Central memory CD8-positive, alpha-beta T cell (primary cell): ENCODE measurements around the gene ST6GALNAC1.

Source experiments
- ATAC-seq: fragments of 150-1000 bp; cut with Tn5 transposase; replicated peaks from 2 replicates; pipeline ENCODE4 v1.10.0; 2022; ENCODE audit warnings: mild to moderate bottlenecking, moderate FRiP score, moderate number of reproducible peaks; ENCODE audit not compliant: poor library complexity, severe bottlenecking; ENCODE audit errors: extremely low read depth
- DNase-seq, 2 donors: peaks; one replicate each; pipeline ENCODE4 v3.0.0; 2021; ENCODE audit warnings: low spot score in 2 of 2
- H3K27ac Mint-ChIP-seq: one replicate; pipeline ENCODE4 v1.8.0; 2022; ENCODE audit warnings: low read depth, mild to moderate bottlenecking, moderate library complexity, mixed read lengths
- H3K27me3 Mint-ChIP-seq: one replicate; pipeline ENCODE4 v1.8.0; 2022; ENCODE audit warnings: mixed read lengths
- H3K36me3 Mint-ChIP-seq: one replicate; pipeline ENCODE4 v1.8.0; 2022; ENCODE audit warnings: mild to moderate bottlenecking, moderate library complexity, mixed read lengths; ENCODE audit not compliant: insufficient read depth
- H3K4me1 Mint-ChIP-seq: one replicate; pipeline ENCODE4 v1.8.0; 2022; ENCODE audit warnings: mixed read lengths
- H3K4me3 Mint-ChIP-seq: one replicate; pipeline ENCODE4 v1.8.0; 2022; ENCODE audit warnings: mild to moderate bottlenecking, moderate library complexity, mixed read lengths
- H3K9me3 Mint-ChIP-seq: one replicate; pipeline ENCODE4 v1.8.0; 2022; ENCODE audit warnings: mixed read lengths

ST6GALNAC1 gene

GRCh38 chr17:76586741-76587487 is 56.6 kb downstream of the ST6GALNAC1 start:
- no peak overlapping the region for H3K27ac Mint-ChIP-seq
- H3K27me3 Mint-ChIP-seq, result peaks cover 39% of the 10 kb centered on the region
- H3K4me1 Mint-ChIP-seq, result peaks cover 10% of the 10 kb centered on the region
- peak overlapping the region; percentile 74 for H3K4me3 Mint-ChIP-seq
- no peaks in the 10 kb centered on the region for H3K36me3 Mint-ChIP-seq
- no peaks in the 10 kb centered on the region for H3K9me3 Mint-ChIP-seq
- DNase-seq (no peak), ATAC-seq (no peak)

GRCh38 chr17:76585649-76586593 is 57.6 kb downstream of the ST6GALNAC1 start, which contains the start of gene ST6GALNAC2:
ST6GALNAC2 (minus strand) TSS chr17:76585860; CDS start chr17:76585808, 52 bp downstream.
- no peak within 1 kb of the TSS for H3K27ac Mint-ChIP-seq
- peaks cover 39% of the 10 kb centered on the region for H3K27me3 Mint-ChIP-seq
- peak; percentile 33 to 39 for DNase-seq
- H3K4me1 Mint-ChIP-seq, result peaks cover 10% of the 10 kb centered on the region
- H3K4me3 Mint-ChIP-seq, result peak within 1 kb of the TSS; percentile 74
- peak; percentile 82 for ATAC-seq
- no peaks in the 10 kb centered on the region for H3K36me3 Mint-ChIP-seq
- H3K9me3 Mint-ChIP-seq, result no peaks in the 10 kb centered on the region

- ATAC-seq (no peak), DNase-seq (no peak)
- H3K36me3 Mint-ChIP-seq, result no peaks in the 10 kb centered on the region
- peaks cover 37% of the 10 kb centered on the region for H3K27me3 Mint-ChIP-seq
- peaks cover 10% of the 10 kb centered on the region for H3K4me1 Mint-ChIP-seq
- no peaks in the 10 kb centered on the region for H3K9me3 Mint-ChIP-seq
- peak overlapping the region; percentile 74 for H3K4me3 Mint-ChIP-seq
- H3K27ac Mint-ChIP-seq, result no peak overlapping the region
Measured at GRCh38 chr17:76585033-76585648, 58.4 kb downstream of the ST6GALNAC1 start.

DNA sequence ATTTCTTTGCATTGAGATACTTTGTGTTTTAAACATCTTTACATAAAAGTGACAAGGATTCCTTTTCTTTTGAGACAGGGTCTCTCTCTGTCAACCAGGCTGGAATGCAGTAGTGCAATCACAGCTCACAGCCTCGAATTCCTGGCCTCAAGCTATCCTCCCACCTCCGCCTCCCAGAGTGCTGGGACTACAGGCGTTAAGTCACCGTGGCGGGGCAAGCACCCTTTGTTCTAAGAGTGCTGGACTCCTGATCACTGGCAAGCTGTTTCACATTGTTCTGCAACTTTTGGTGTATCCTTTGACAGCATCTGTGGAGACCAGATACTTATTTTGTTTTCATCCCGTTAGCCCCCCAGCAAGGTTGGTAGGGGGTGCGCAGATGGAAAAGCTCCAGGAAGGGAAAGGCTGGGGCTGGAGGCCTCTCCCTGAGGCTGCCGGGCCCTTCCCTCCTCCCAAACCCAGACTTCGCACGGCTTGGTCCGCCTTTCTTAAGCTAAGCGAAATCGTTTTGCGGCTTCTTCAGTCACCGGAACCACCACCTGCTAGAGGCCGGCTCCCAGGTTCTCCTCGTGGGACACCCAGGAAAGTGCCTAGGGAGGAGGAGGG is 59.0 kb downstream of the ST6GALNAC1 start:
- Mint-ChIP-seq H3K27me3 (peaks cover 31% of the 10 kb centered on the region), H3K4me3 (peak overlapping the region; percentile 74), H3K4me1 (peaks cover 10% of the 10 kb centered on the region), H3K27ac (no peak overlapping the region), H3K36me3 (no peaks in the 10 kb centered on the region), H3K9me3 (no peaks in the 10 kb centered on the region)
- ATAC-seq (no peak), DNase-seq (no peak)

DNA sequence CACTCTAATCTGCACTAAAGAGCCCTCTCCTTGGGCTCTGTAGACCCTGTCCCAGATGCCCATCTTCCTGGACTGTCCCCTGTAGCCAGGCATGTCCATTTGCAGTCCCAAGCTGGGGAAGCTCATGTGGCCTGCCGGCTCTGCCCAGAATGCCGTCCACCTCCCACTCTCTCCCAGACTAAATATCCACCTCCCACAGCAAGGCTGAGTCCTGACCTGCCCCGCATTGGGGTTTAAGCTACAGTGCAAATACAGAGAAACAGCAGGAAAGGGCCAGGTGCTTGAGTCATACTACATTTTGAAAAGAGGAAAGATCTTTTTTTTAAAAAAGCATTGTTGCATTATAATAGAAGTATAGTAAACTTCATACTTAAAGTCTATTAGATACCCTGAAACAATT is 60.9 kb downstream of the ST6GALNAC1 start:
- Mint-ChIP-seq H3K9me3 (no peaks in the 10 kb centered on the region), H3K27ac (no peak overlapping the region), H3K4me1 (peaks cover 10% of the 10 kb centered on the region), H3K27me3 (peaks cover 12% of the 10 kb centered on the region), H3K36me3 (no peaks in the 10 kb centered on the region), H3K4me3 (no peak overlapping the region)
- no peak for DNase-seq
- ATAC-seq, result no peak

DNA sequence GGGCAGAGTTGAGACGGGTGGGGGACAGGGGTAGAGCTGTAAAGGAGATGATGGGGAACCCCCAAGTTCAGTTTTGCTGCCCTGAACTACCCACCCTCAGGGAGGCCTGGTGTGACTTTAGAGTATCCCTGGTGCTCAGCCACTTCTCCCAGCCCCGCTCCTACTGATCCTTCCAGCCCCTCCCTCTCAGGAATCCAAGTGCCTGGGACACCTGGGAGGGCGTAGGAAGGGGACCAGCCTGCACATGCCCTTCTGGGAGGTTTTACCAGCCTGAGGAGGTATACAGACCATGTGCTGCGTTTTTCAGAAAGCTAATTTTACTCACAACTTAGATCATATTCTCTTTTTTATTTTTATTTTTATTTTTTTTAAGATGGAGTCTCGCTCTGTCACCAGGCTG is 62.0 kb downstream of the ST6GALNAC1 start:
- ATAC-seq (no peak), DNase-seq (no peak)
- peaks cover under 1% of the 10 kb centered on the region for H3K27me3 Mint-ChIP-seq
- H3K4me3 Mint-ChIP-seq, result no peak overlapping the region
- H3K36me3 Mint-ChIP-seq, result no peaks in the 10 kb centered on the region
- H3K9me3 Mint-ChIP-seq, result no peaks in the 10 kb centered on the region
- H3K4me1 Mint-ChIP-seq, result peaks cover 6% of the 10 kb centered on the region
- H3K27ac Mint-ChIP-seq, result no peak overlapping the region

DNA sequence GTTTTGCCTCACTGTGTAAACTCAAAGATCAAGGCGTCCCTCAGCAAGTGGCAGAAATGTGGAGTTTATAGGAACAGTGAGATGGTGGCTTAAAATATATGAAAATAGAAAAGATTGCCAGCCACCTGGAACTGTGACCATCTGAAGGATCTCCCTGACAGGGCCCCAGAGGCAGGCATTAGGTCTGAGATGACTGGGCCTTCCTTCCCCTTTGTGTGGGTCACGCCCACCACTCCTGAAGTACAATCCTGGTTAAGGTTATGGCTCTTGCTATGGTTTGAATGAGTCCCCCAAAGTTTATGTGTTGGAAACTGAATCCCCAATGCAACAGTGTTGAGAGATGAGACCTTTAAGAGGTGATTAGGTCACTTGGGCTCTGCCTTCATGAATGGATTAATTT is 64.3 kb downstream of the ST6GALNAC1 start:
- Mint-ChIP-seq H3K36me3 (no peaks in the 10 kb centered on the region), H3K27me3 (no peaks in the 10 kb centered on the region), H3K27ac (no peak overlapping the region), H3K4me1 (no peaks in the 10 kb centered on the region), H3K9me3 (no peaks in the 10 kb centered on the region), H3K4me3 (no peak overlapping the region)
- DNase-seq, result no peak
- ATAC-seq, result no peak

DNA sequence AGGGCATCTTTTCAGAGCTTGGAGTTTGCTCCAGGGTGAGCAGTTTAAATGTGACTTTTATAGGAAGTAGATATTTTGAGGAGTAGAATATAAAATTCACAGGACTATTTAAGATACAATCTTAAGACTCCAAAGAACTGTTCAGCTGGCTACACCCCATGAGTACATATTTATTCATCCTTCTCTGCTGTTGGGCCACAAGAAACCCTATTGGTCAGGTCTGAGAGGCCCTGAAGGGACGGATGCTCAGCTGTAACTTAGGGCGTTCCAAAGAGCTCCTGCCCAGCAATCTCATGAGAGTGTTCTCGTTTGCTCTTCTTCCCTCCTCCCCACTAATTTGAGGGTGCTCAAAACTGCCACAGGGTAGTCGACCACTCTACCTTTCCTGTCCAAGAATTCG is 65.2 kb downstream of the ST6GALNAC1 start:
- Mint-ChIP-seq H3K27me3 (no peaks in the 10 kb centered on the region), H3K27ac (no peak overlapping the region), H3K36me3 (no peaks in the 10 kb centered on the region), H3K4me1 (no peaks in the 10 kb centered on the region), H3K9me3 (no peaks in the 10 kb centered on the region), H3K4me3 (no peak overlapping the region)
- DNase-seq (no peak), ATAC-seq (no peak)

DNA sequence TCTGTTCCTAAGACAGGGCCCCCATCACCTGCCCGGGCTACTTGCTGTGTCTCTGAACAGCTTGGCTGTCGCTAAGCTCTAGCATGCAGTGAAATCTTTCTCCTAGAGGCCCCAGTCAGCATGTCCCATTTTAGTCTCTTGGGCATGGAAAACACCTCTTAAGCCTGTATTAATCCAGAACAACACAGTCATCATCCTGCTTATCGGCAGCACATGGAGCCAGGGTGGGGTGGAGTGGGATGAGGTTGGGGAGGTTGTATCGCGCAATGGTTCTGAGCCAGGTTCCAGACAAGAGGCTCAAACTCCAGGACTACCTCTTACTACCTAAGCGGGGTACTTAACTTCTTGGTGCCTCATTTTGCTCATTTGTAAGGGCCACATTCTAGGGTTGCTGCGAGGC is 65.7 kb downstream of the ST6GALNAC1 start:
- DNase-seq (no peak), ATAC-seq (no peak)
- Mint-ChIP-seq H3K27me3 (no peaks in the 10 kb centered on the region), H3K4me1 (no peaks in the 10 kb centered on the region), H3K36me3 (no peaks in the 10 kb centered on the region), H3K27ac (no peak overlapping the region), H3K4me3 (no peak overlapping the region), H3K9me3 (no peaks in the 10 kb centered on the region)

DNA sequence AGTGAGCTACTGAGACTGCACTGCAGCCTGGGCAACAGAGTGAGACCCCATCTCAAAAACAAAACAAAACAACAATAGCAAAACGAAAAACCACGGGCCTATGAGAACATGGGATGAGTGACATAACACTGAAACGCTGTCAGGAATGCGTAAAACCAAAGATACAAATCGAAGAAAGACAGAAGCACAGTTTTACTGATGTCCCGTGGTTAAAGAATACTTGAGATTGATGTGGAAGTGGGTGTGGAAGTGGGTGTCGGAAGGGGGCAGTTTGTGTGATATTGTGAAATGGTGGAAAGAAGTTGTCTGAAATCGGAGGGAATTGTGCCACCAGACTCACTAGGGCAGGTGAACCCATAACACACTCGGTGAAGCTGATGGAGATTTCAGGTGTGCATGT is 67.4 kb downstream of the ST6GALNAC1 start:
- no peak overlapping the region for H3K4me3 Mint-ChIP-seq
- H3K9me3 Mint-ChIP-seq, result no peaks in the 10 kb centered on the region
- no peaks in the 10 kb centered on the region for H3K4me1 Mint-ChIP-seq
- H3K27ac Mint-ChIP-seq, result no peak overlapping the region
- H3K27me3 Mint-ChIP-seq, result no peaks in the 10 kb centered on the region
- DNase-seq (no peak), ATAC-seq (no peak)
- no peaks in the 10 kb centered on the region for H3K36me3 Mint-ChIP-seq

DNA sequence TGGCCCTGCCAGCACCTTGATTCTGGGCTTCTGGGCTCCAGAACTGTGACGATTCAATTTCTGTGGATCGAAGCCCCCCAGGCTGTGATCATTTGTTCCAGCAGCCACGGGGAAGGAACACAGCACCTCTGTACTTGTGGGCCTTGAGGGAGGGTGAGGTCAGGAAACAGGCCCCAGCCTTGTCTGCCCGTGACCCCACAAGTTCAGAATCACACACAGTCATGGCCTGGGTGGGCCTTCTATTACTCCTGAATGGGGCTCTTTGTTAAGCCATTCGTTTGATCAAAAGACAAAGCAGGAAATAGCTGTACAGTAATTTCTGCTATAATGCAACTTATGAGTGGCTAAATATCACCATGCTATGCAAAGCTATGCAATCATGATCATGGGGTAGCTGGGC is 68.0 kb downstream of the ST6GALNAC1 start:
- ATAC-seq (no peak), DNase-seq (no peak)
- no peaks in the 10 kb centered on the region for H3K9me3 Mint-ChIP-seq
- no peaks in the 10 kb centered on the region for H3K36me3 Mint-ChIP-seq
- H3K4me3 Mint-ChIP-seq, result no peak overlapping the region
- H3K27me3 Mint-ChIP-seq, result no peaks in the 10 kb centered on the region
- H3K4me1 Mint-ChIP-seq, result no peaks in the 10 kb centered on the region
- H3K27ac Mint-ChIP-seq, result no peak overlapping the region
